Bronchial epithelial cell (primary cell): ENCODE measurements around the gene CRTAP. TPM values are rescaled to one million over a fixed set of nuclear protein-coding genes. Genes with fewer than 3 reads are reported as not detected.
"Not testable (repeated sequence)": the region's sequence is repeated elsewhere in the genome, so short reads cannot be mapped to it uniquely, and the experiment has no call there.

Source experiments
- DNase-seq: peaks from one replicate; pipeline ENCODE4 v3.0.0-alpha.2; 2010; ENCODE audit warnings: low read depth
- FAIRE-seq: peaks from 2 replicates; lab custom pipeline; 2011; peaks lifted over from hg19 to GRCh38; lab: Jason Lieb, UNC
- H3K27me3 ChIP-seq: 2 replicates; pipeline ENCODE4 v1.5.1; 2011; ENCODE audit warnings: low read length; ENCODE audit not compliant: control insufficient read depth, insufficient read depth
- H3K36me3 ChIP-seq: 2 replicates; pipeline ENCODE4 v1.5.1; 2011; ENCODE audit warnings: low read length; ENCODE audit not compliant: control insufficient read depth, insufficient read depth
- H3K4me3 ChIP-seq: 2 replicates; pipeline ENCODE4 v1.5.1; 2011; ENCODE audit warnings: mild to moderate bottlenecking, low read depth, low read length, control low read depth
- CTCF ChIP-seq: IDR thresholded peaks from 2 replicates; pipeline ENCODE4 v1.5.1; 2011; ENCODE audit warnings: mild to moderate bottlenecking, moderate library complexity, low read length, control low read depth, inconsistent platforms; ENCODE audit not compliant: insufficient read depth, severe bottlenecking
- total RNA-seq: library from RNA; depleted of rRNA; stranded (reverse); fragments of >200 nt; gene quantifications from 2 replicates; pipeline ENCODE4 v1.2.1, GENCODE V29; 2014

Gene CRTAP
- 114 and 155 TPM in 2 replicates for total RNA-seq

- Histone ChIP-seq H3K27me3 (no peaks in the 10 kb centered on the region), H3K4me3 (peak within 1 kb of the TSS; percentile 71), H3K36me3 (no peaks in the 10 kb centered on the region)
- peak; percentile 91 for DNase-seq
- FAIRE-seq, result no peak
- no peak for TF ChIP-seq CTCF
Measured at GRCh38 chr3:33113772-33114621, at the start of gene CRTAP. TSS of gene CRTAP (plus strand) at chr3:33114014. CDS start at chr3:33114078, 64 bp downstream.

- FAIRE-seq, result no peak
- H3K36me3 ChIP-seq, result peaks cover 6% of the 10 kb centered on the region
Measured at GRCh38 chr3:33064929-33065328, 48.9 kb upstream of the CRTAP start.

GRCh38 chr3:33067484-33067883 is 46.3 kb upstream of the CRTAP start:
- no peak for TF ChIP-seq CTCF
- FAIRE-seq, result no peak
- peaks cover 7% of the 10 kb centered on the region for H3K36me3 ChIP-seq

More at GRCh38 chr3:33064929-33065328, 48.9 kb upstream of the CRTAP start:
- Histone ChIP-seq H3K4me3 (no peak overlapping the region), H3K27me3 (no peaks in the 10 kb centered on the region)
- TF ChIP-seq CTCF, result peak; percentile 27
- DNase-seq, result peak; percentile 1

DNA sequence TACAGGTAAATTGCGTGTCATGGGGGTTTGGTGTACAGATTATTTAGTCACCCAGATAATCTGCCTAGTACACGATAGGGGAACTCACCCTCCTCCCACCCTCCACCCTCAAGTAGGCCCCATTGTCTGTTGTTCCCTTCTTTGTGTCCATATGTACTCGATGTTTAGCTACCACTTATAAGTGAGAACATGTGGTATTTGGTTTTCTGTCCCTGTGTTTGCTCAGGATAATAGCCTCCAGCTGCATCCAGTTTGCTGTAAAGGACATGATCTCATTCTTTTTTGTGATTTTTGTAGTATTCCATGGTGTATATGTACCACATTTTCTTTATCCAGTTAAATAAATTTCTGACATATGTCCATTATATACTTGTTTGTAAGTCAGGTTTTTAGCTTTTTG is 44.0 kb upstream of the CRTAP start:
- H3K36me3 ChIP-seq, DNase-seq, H3K27me3 ChIP-seq, FAIRE-seq, H3K4me3 ChIP-seq: not testable (repeated sequence)

More at GRCh38 chr3:33067484-33067883, 46.3 kb upstream of the CRTAP start:
- Histone ChIP-seq H3K4me3 (no peak overlapping the region), H3K27me3 (no peaks in the 10 kb centered on the region)
- DNase-seq, result peak; percentile 26

DNA sequence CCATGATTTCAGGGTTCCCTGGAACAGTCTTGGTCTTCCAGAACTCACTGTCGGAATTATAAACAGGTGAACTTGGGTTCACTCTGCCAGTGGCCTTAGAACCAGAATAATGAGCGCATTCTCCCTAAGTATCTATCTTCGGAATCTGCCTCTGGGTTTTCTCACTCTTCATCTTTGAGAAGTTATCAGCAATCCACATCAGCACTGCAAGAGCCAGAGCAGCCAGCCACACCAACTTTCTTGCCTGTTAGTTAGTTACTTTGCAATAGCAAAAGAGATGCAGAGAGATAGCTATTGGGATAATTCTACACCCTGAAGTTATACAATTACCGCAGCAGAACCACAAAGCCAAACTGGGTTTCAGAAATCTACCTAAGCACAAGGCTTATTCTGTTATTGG is 42.6 kb upstream of the CRTAP start:
- no peak for TF ChIP-seq CTCF
- Histone ChIP-seq H3K36me3 (peaks cover 6% of the 10 kb centered on the region), H3K27me3 (no peaks in the 10 kb centered on the region), H3K4me3 (no peak overlapping the region)
- FAIRE-seq (no peak), DNase-seq (no peak)

DNA sequence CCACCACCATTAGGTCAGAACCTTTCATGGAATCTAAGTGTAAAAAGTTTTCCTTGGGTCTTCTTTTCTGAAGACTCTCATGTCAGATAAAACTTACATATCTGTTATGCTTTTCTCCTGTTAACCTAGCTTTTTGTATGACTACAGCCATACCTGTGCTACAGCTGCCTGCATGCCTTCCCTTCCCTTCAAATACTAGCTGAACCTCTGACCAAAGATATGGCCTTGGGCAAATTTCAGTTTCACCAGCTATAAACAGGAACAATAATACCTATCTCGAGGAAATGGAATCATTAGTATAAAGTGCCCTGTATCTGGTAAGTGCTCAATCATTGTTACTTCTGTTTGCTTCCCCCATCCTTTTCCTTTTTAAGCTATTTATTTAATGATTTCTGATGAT is 41.9 kb upstream of the CRTAP start:
- no peak for DNase-seq
- FAIRE-seq, result no peak

More for the DNA sequence above, 41.9 kb upstream of the CRTAP start:
- Histone ChIP-seq H3K27me3 (no peaks in the 10 kb centered on the region), H3K36me3 (peaks cover 6% of the 10 kb centered on the region), H3K4me3 (no peak overlapping the region)
- TF ChIP-seq CTCF, result no peak
